ENCODE results near the gene GPATCH2L.

Gene GPATCH2L

GRCh38 chr14:76208340-76208739 lies 56.6 kb downstream of the GPATCH2L start:
- TF ChIP-seq POLR2AphosphoS5 (IDR thresholded peaks at IDR 0.05; ENCODE audit: low read depth, low read length) (0 out of 2 replicates have a peak, but pooled peaks have one; percentile 44), POU2F2 (IDR thresholded peaks at IDR 0.05; ENCODE audit: low read depth, low read length) (no peak)
- peak; percentile 38 for FAIRE-seq
- no peak for DNase-seq (ENCODE audit: insufficient read length, low spot score)

DNA sequence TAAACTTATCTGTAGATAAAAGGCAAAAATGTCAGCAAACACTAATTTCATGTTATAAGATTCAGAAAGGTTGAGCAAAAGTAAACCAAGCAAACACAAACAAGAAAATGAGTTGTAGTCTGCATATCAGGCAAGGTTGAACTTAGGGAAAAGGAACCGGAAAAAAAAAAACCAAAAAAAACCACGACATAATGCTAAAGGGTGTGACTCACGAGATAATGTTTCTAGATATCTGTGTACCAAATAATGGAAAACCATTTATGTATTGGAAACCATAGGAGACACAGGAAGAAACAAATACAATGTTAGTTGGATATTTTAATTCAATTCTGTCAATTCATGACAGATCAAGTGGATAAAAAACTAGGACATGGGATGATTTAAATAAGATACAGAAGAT lies 60.5 kb downstream of the GPATCH2L start:
- FAIRE-seq (no peak), DNase-seq (ENCODE audit: insufficient read length, low spot score) (no peak)
- TF ChIP-seq POU2F2 (IDR thresholded peaks at IDR 0.05; ENCODE audit: low read depth, low read length) (no peak), PAX5 (IDR thresholded peaks at IDR 0.05; ENCODE audit: insufficient read depth, low read length, severe bottlenecking) (no peak), POLR2A (IDR thresholded peaks at IDR 0.05; ENCODE audit: low read depth, low read length) (no peak), TAF1 (IDR thresholded peaks at IDR 0.05; ENCODE audit: low read depth, low read length) (no peak), POLR2AphosphoS5 (IDR thresholded peaks at IDR 0.05; ENCODE audit: low read depth, low read length) (no peak), SPI1 (IDR thresholded peaks at IDR 0.05; ENCODE audit: low read depth, low read length) (no peak)

DNA sequence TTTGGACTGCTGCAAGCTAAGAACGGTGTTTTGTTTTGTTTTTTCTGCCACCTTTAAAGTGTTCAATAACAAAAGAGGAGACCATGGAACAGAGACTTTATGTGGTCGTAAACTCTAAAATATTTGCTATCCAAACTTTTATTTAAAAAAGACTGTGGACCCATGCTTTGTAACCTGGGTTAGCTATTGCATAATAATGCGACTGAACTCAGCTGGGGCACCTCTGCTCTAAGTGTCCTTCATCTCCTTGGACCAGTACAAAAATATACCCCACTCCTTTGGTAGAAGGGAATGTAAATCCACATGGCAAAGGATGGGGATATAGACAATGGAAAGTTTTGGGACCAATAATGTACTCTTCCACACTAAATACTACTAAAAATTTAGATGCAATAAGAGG lies 65.5 kb downstream of the GPATCH2L start:
- no peak for TF ChIP-seq POU2F2 (IDR thresholded peaks at IDR 0.05; ENCODE audit: low read depth, low read length)
- TF ChIP-seq PAX5 (IDR thresholded peaks at IDR 0.05; ENCODE audit: insufficient read depth, low read length, severe bottlenecking), result no peak
- no peak for FAIRE-seq
- DNase-seq (ENCODE audit: insufficient read length, low spot score), result no peak

DNA sequence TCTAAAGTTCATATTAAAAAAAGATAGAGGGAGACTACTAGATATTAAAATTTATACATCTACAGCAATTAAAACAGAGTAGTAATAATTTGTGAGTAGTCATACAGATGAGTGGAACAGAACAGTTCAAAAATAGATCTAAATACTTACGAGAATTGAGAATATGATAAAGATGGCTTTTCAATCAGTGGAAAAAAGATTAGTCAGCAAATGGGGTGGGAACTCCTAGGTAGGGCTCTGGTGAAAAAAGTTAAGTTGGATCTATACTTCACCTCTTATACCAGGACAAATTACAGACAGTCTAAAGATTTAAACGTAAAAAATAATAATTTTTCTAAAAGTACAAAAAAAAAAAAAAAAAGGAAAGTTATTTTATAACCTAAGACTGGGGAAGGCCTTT lies 66.9 kb downstream of the GPATCH2L start:
- TF ChIP-seq SPI1 (IDR thresholded peaks at IDR 0.05; ENCODE audit: low read depth, low read length) (no peak), TAF1 (IDR thresholded peaks at IDR 0.05; ENCODE audit: low read depth, low read length) (no peak), POU2F2 (IDR thresholded peaks at IDR 0.05; ENCODE audit: low read depth, low read length) (no peak), POLR2AphosphoS5 (IDR thresholded peaks at IDR 0.05; ENCODE audit: low read depth, low read length) (no peak), PAX5 (IDR thresholded peaks at IDR 0.05; ENCODE audit: insufficient read depth, low read length, severe bottlenecking) (no peak), POLR2A (IDR thresholded peaks at IDR 0.05; ENCODE audit: low read depth, low read length) (no peak)
- FAIRE-seq (no peak), DNase-seq (ENCODE audit: insufficient read length, low spot score) (no peak)

GRCh38 chr14:76219873-76220272 lies 68.2 kb downstream of the GPATCH2L start:
- TF ChIP-seq TAF1 (IDR thresholded peaks at IDR 0.05; ENCODE audit: low read depth, low read length) (no peak), POU2F2 (IDR thresholded peaks at IDR 0.05; ENCODE audit: low read depth, low read length) (no peak), POLR2AphosphoS5 (IDR thresholded peaks at IDR 0.05; ENCODE audit: low read depth, low read length) (no peak), PAX5 (IDR thresholded peaks at IDR 0.05; ENCODE audit: insufficient read depth, low read length, severe bottlenecking) (no peak), SPI1 (IDR thresholded peaks at IDR 0.05; ENCODE audit: low read depth, low read length) (no peak), POLR2A (IDR thresholded peaks at IDR 0.05; ENCODE audit: low read depth, low read length) (no peak)
- DNase-seq (ENCODE audit: insufficient read length, low spot score), result no peak

GRCh38 chr14:76227450-76228050 lies 75.8 kb downstream of the GPATCH2L start:
- FAIRE-seq (no peak), DNase-seq (ENCODE audit: insufficient read length, low spot score) (no peak)
- TF ChIP-seq POLR2AphosphoS5 (IDR thresholded peaks at IDR 0.05; ENCODE audit: low read depth, low read length) (no peak), TAF1 (IDR thresholded peaks at IDR 0.05; ENCODE audit: low read depth, low read length) (no peak), PAX5 (IDR thresholded peaks at IDR 0.05; ENCODE audit: insufficient read depth, low read length, severe bottlenecking) (no peak), POU2F2 (IDR thresholded peaks at IDR 0.05; ENCODE audit: low read depth, low read length) (no peak), SPI1 (IDR thresholded peaks at IDR 0.05; ENCODE audit: low read depth, low read length) (no peak), POLR2A (IDR thresholded peaks at IDR 0.05; ENCODE audit: low read depth, low read length) (no peak)

More at GRCh38 chr14:76219873-76220272, 68.2 kb downstream of the GPATCH2L start:
- no peak for FAIRE-seq

- TF ChIP-seq POU2F2 (IDR thresholded peaks at IDR 0.05; ENCODE audit: low read depth, low read length) (no peak), POLR2A (IDR thresholded peaks at IDR 0.05; ENCODE audit: low read depth, low read length) (no peak), TAF1 (IDR thresholded peaks at IDR 0.05; ENCODE audit: low read depth, low read length) (no peak), SPI1 (IDR thresholded peaks at IDR 0.05; ENCODE audit: low read depth, low read length) (no peak), PAX5 (IDR thresholded peaks at IDR 0.05; ENCODE audit: insufficient read depth, low read length, severe bottlenecking) (no peak), POLR2AphosphoS5 (IDR thresholded peaks at IDR 0.05; ENCODE audit: low read depth, low read length) (no peak)
- no peak for FAIRE-seq
- no peak for DNase-seq (ENCODE audit: insufficient read length, low spot score)
Observed at GRCh38 chr14:76228138-76228537, 76.4 kb downstream of the GPATCH2L start.

DNA sequence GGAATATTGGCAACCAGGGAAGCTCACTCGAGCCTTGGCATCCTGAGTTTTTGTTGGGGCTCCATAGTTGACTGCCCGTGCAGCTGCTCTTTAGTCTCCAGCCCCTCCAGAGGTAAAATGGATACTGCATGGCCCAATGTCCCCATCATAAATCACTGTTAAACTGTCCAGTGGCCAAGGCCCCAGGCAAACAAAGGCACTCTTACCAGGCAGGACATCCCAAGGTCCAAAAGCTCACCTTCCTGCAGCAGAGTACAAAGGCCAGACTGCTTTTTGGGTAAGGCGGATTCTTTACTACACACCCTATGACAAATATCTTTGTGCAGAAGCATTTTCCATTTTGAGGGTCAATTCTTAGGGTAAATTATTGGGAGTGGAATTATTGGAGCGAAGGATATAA lies 81.1 kb downstream of the GPATCH2L start:
- FAIRE-seq, result no peak
- no peak for TF ChIP-seq PAX5 (IDR thresholded peaks at IDR 0.05; ENCODE audit: insufficient read depth, low read length, severe bottlenecking)
- TF ChIP-seq POLR2AphosphoS5 (IDR thresholded peaks at IDR 0.05; ENCODE audit: low read depth, low read length), result no peak
- no peak for TF ChIP-seq POLR2A (IDR thresholded peaks at IDR 0.05; ENCODE audit: low read depth, low read length)
- DNase-seq (ENCODE audit: insufficient read length, low spot score), result no peak

GRCh38 chr14:76235628-76236027 lies 83.9 kb downstream of the GPATCH2L start:
- no peak for TF ChIP-seq POLR2AphosphoS5 (IDR thresholded peaks at IDR 0.05; ENCODE audit: low read depth, low read length)
- TF ChIP-seq POLR2A (IDR thresholded peaks at IDR 0.05; ENCODE audit: low read depth, low read length), result no peak; the same call in 1 of the 2 replicates
- TF ChIP-seq PAX5 (IDR thresholded peaks at IDR 0.05; ENCODE audit: insufficient read depth, low read length, severe bottlenecking), result no peak
- TF ChIP-seq TAF1 (IDR thresholded peaks at IDR 0.05; ENCODE audit: low read depth, low read length), result no peak
- no peak for TF ChIP-seq POU2F2 (IDR thresholded peaks at IDR 0.05; ENCODE audit: low read depth, low read length)
- no peak for TF ChIP-seq SPI1 (IDR thresholded peaks at IDR 0.05; ENCODE audit: low read depth, low read length)
- DNase-seq (ENCODE audit: insufficient read length, low spot score), result no peak
- peak; percentile 67 for FAIRE-seq

All from GM12891 (cell line).